Ovary (tissue), 3 donors: ENCODE results near the gene CHD2.

Source experiments
- CTCF ChIP-seq, 3 donors: fragments of 450-650 bp in 2 of 3; fragments of 200-600 bp in 1 of 3; IDR thresholded peaks; one replicate each; pipeline versions ENCODE4 v1.5.1 to v1.8.0; 2016 to 2022; ENCODE audit warnings: antibody characterized with exemption in 3 of 3, mild to moderate bottlenecking in 1 of 3
- POLR2A ChIP-seq: fragments of 450-650 bp; IDR thresholded peaks from one replicate; pipeline ENCODE4 v1.6.1; 2017; ENCODE audit warnings: antibody characterized with exemption, mild to moderate bottlenecking, moderate library complexity
- donor health status: DM: no; HTN: no; CAD: no.

GRCh38 chr15:93055211-93055610 is 155.1 kb downstream of the CHD2 start:
- TF ChIP-seq CTCF (IDR thresholded peaks at IDR 0.05) (no peak), POLR2A (no peak)
